GM12878 (cell line): Measurements from ENCODE around the gene ZNF146. TPM values are rescaled to one million over a fixed set of nuclear protein-coding genes. Genes with fewer than 3 reads are reported as not detected.

ENCODE experiments used
- ATAC-seq: fragments of 200-7000 bp; cut with Tn5 transposase; 3 replicates; pipeline ENCODE4 v1.9.1; 2020; ENCODE audit warnings: mild to moderate bottlenecking, moderate library complexity
- BruUV-seq: library from RNA; stranded (reverse); fragments of 400-500 nt; replicated peaks from 2 replicates; lab custom pipeline; 2021; lab: Mats Ljungman, UMichigan
- CTCF ChIA-PET: fragments of 300-600 bp; sonication (Branson Sonifier 250); formaldehyde crosslinking; extraction: SDS; loops from one replicate; lab custom pipeline; 2021; ENCODE audit warnings: inconsistent platforms; lab: Yijun Ruan, JAX
- POLR2A ChIA-PET: fragments of 350-600 bp; formaldehyde crosslinking; extraction: SDS; loops from one replicate; lab custom pipeline; 2021; ENCODE audit warnings: inconsistent platforms; lab: Charles Lee
- RAD21 ChIA-PET: fragments of 300-600 bp; sonication (Branson Sonifier 250); formaldehyde crosslinking; loops from one replicate; lab custom pipeline; 2023; ENCODE audit warnings: antibody characterized with exemption; ENCODE audit not compliant: unreplicated experiment; lab: Charles Lee
- SMC1A ChIA-PET: fragments of 300-600 bp; sonication (Branson Sonifier 250); formaldehyde crosslinking; loops from one replicate; lab custom pipeline; 2023; ENCODE audit not compliant: unreplicated experiment, uncharacterized antibody; lab: Charles Lee
- DNase-seq: peaks from one replicate; pipeline ENCODE4 v3.0.0-alpha.2; 2011; ENCODE audit warnings: low read depth, low spot score
- FAIRE-seq: peaks from 3 replicates; lab custom pipeline; 2011; peaks lifted over from hg19 to GRCh38; lab: Jason Lieb, UNC
- H2AFZ ChIP-seq: 2 replicates; pipeline ENCODE4 v1.6.0; 2011; ENCODE audit warnings: low read depth, low read length, control low read depth; ENCODE audit not compliant: control insufficient read depth
- H3K27ac ChIP-seq: 2 replicates; pipeline ENCODE4 v1.5.1; 2011; ENCODE audit warnings: control low read depth; ENCODE audit not compliant: control insufficient read depth, insufficient read depth
- H3K27me3 ChIP-seq, 2 experiments: replicated peaks in 1 of 2; 2 replicates each; pipeline versions ENCODE4 v1.6.0 to v1.6.1; 2011; ENCODE audit warnings: low read length in 1 of 2; ENCODE audit not compliant: control insufficient read depth in 2 of 2, insufficient read depth in 2 of 2
- H3K36me3 ChIP-seq, 2 experiments: 2 replicates each; pipeline ENCODE4 v1.5.1; 2011; ENCODE audit warnings: low read length in 1 of 2; ENCODE audit not compliant: control insufficient read depth in 2 of 2, insufficient read depth in 2 of 2
- H3K4me1 ChIP-seq: 2 replicates; pipeline ENCODE4 v1.6.1; 2011; ENCODE audit warnings: mild to moderate bottlenecking, low read length, moderate library complexity, mixed read lengths; ENCODE audit not compliant: control insufficient read depth, insufficient read depth
- H3K4me2 ChIP-seq: 2 replicates; pipeline ENCODE4 v1.6.0; 2011; ENCODE audit warnings: control low read depth; ENCODE audit not compliant: control insufficient read depth, insufficient read depth
- H3K4me3 ChIP-seq: fragments of 200-600 bp; sonication (generic); 2 replicates; pipeline ENCODE4 v1.5.1; 2016
- H3K79me2 ChIP-seq: 2 replicates; pipeline ENCODE4 v1.6.0; 2011; ENCODE audit warnings: low read length; ENCODE audit not compliant: control insufficient read depth, insufficient read depth
- H3K9ac ChIP-seq: 2 replicates; pipeline ENCODE4 v1.8.0; 2011; ENCODE audit warnings: low read length, control low read depth, mixed read lengths; ENCODE audit not compliant: control insufficient read depth, insufficient read depth
- H3K9me3 ChIP-seq: replicated peaks from 3 replicates; pipeline ENCODE4 v1.5.1; 2011; ENCODE audit warnings: mild to moderate bottlenecking, low read length; ENCODE audit not compliant: control insufficient read depth, insufficient read depth
- H4K20me1 ChIP-seq: 2 replicates; pipeline ENCODE4 v1.6.0; 2011; ENCODE audit not compliant: control insufficient read depth, insufficient read depth
- BHLHE40 ChIP-seq, 2 experiments: fragments of 450-650 bp in 1 of 2; IDR thresholded peaks; 2 replicates each; pipeline ENCODE4 v1.6.1; 2011 to 2017; ENCODE audit warnings: low read depth in 2 of 2, borderline replicate concordance in 1 of 2, improper control_type of control experiment in 1 of 2, low read length in 1 of 2, mild to moderate bottlenecking in 1 of 2
- BMI1 ChIP-seq: fragments of 450-650 bp; IDR thresholded peaks from 2 replicates; pipeline ENCODE4 v1.6.1; 2016; ENCODE audit warnings: mild to moderate bottlenecking, moderate library complexity, borderline replicate concordance
- ESRRA ChIP-seq: IDR thresholded peaks from 2 replicates; pipeline ENCODE4 v1.6.1; 2012; ENCODE audit warnings: mild to moderate bottlenecking, low read length, improper control_type of control experiment
- EZH2 ChIP-seq: IDR thresholded peaks from 2 replicates; pipeline ENCODE4 v1.6.1; 2012; ENCODE audit warnings: low read depth, mild to moderate bottlenecking, control low read depth, inconsistent platforms, low read length, borderline replicate concordance; ENCODE audit not compliant: control insufficient read depth
- KAT2A ChIP-seq: conservative IDR thresholded peaks from 2 replicates; pipeline ENCODE4 v1.6.1; 2011; ENCODE audit warnings: low read depth, low read length; ENCODE audit not compliant: control insufficient read depth
- KLF5 ChIP-seq: fragments of 450-650 bp; IDR thresholded peaks from 2 replicates; pipeline ENCODE4 v1.6.1; 2014; ENCODE audit warnings: mild to moderate bottlenecking; ENCODE audit not compliant: partially characterized antibody
- MEF2B ChIP-seq: fragments of 450-650 bp; IDR thresholded peaks from 2 replicates; pipeline ENCODE4 v1.6.1; 2018; ENCODE audit warnings: mild to moderate bottlenecking, moderate library complexity; ENCODE audit not compliant: partially characterized antibody, poor library complexity, severe bottlenecking
- MYC ChIP-seq: IDR thresholded peaks from 2 replicates; pipeline ENCODE4 v1.6.1; 2011; ENCODE audit warnings: mild to moderate bottlenecking, low read length, moderate library complexity, inconsistent platforms; ENCODE audit not compliant: insufficient read depth, insufficient replicate concordance, insufficient read length, severe bottlenecking
- NFXL1 ChIP-seq: fragments of 450-650 bp; IDR thresholded peaks from 2 replicates; pipeline ENCODE4 v1.6.1; 2017; ENCODE audit warnings: antibody characterized with exemption, mild to moderate bottlenecking, borderline replicate concordance
- NKRF ChIP-seq: fragments of 450-650 bp; conservative IDR thresholded peaks from 2 replicates; pipeline ENCODE4 v1.6.1; 2017; ENCODE audit warnings: mild to moderate bottlenecking, moderate library complexity
- PAX5 ChIP-seq: IDR thresholded peaks from 2 replicates; pipeline ENCODE4 v1.6.1; 2011; ENCODE audit warnings: low read depth, low read length, borderline replicate concordance
- POLR2AphosphoS5 ChIP-seq: IDR thresholded peaks from 2 replicates; pipeline ENCODE4 v1.6.1; 2011; ENCODE audit warnings: mild to moderate bottlenecking, low read length, inconsistent platforms
- PRDM15 ChIP-seq: fragments of 450-650 bp; formaldehyde crosslinking; IDR thresholded peaks from 2 replicates; pipeline ENCODE4 v1.4.0; 2020; ENCODE audit warnings: mild to moderate bottlenecking, moderate library complexity
- RAD21 ChIP-seq: IDR thresholded peaks from 2 replicates; pipeline ENCODE4 v1.6.1; 2011; ENCODE audit warnings: mild to moderate bottlenecking, low read depth, low read length, moderate library complexity; ENCODE audit not compliant: insufficient read depth
- SREBF1 ChIP-seq: IDR thresholded peaks from 2 replicates; pipeline ENCODE4 v1.6.1; 2012; ENCODE audit warnings: mild to moderate bottlenecking, low read length
- STAT3 ChIP-seq: IDR thresholded peaks from 2 replicates; pipeline ENCODE4 v1.6.1; 2011; ENCODE audit warnings: low read depth, low read length, improper control_type of control experiment
- TCF7 ChIP-seq: IDR thresholded peaks from 2 replicates; pipeline ENCODE4 v1.6.1; 2014; ENCODE audit warnings: antibody characterized with exemption, borderline replicate concordance
- ZNF622 ChIP-seq: fragments of 450-650 bp; IDR thresholded peaks from 2 replicates; pipeline ENCODE4 v1.6.1; 2017; ENCODE audit warnings: mild to moderate bottlenecking, inconsistent platforms
- WGBS: methylation state at CpG from one replicate; pipeline ENCODE4 v1.1.6; 2016; ENCODE audit warnings: low lambda C conversion rate; ENCODE audit not compliant: insufficient replicate concordance, insufficient coverage; ENCODE audit errors: missing lambda C conversion rate; 5-methylcytosine and 5-hydroxymethylcytosine counted together
- in situ Hi-C: fragments of 300-500 bp; cut with MboI; formaldehyde crosslinking; loops from 9 replicates; pipeline ENCODE4 v1.14.3; 2018; ENCODE audit warnings: mixed read lengths
- intact Hi-C: fragments of 100-400 bp; cut with micrococcal nuclease; formaldehyde crosslinking; loops from one replicate; pipeline ENCODE4 v1.14.2; 2022; ENCODE audit not compliant: unreplicated experiment
- polyA plus RNA-seq, 11 experiments: library from polyadenylated mRNA; depleted of rRNA in 4 of 11; unstranded in 6 of 11; stranded (reverse) in 5 of 11; fragments of >200 nt; fragmentation: Nextera tagmentation in 4 of 11; fragmentation: Illumina TruSeq in 1 of 11; extraction: Ambion mirVana in 4 of 11; extraction: Trizol in 1 of 11; gene quantifications; 1 replicate in 1 of 11; 2 replicates in 10 of 11; pipeline versions ENCODE4 v1.2.1 to v1.2.3, GENCODE V29; 2011 to 2016; ENCODE audit warnings: inconsistent platforms in 2 of 11, missing spikeins in 2 of 11, low read depth in 1 of 11
- total RNA-seq, 4 experiments: library from RNA; depleted of rRNA in 3 of 4; stranded (reverse); fragments of >200 nt in 3 of 4; fragmentation: Illumina TruSeq in 1 of 4; extraction: Trizol in 1 of 4; gene quantifications; 2 replicates each; pipeline versions ENCODE4 v1.2.1 to v1.2.3, GENCODE V29; 2013 to 2021

The ZNF146 gene
- total and polyA plus RNA-seq, 10 of the 15 experiments (the other 5 are each of a cell fraction or from before 2014, with no cell fraction given) = 20.0 to 115 (median 71.2) TPM

- Histone ChIP-seq H3K4me3 (no peak overlapping the region), H3K4me2 (no peak overlapping the region), H3K27me3 (no peaks in the 10 kb centered on the region), H4K20me1 (no peaks in the 10 kb centered on the region), H3K27ac (no peak overlapping the region), H3K79me2 (no peaks in the 10 kb centered on the region), H3K9ac (no peak overlapping the region), H3K36me3 (no peaks in the 10 kb centered on the region), H2AFZ (no peak overlapping the region), H3K4me1 (no peaks in the 10 kb centered on the region), H3K9me3 (no peaks in the 10 kb centered on the region; the same call in 2 of the 3 replicates)
- WGBS = 74% methylated on average over 35 of the region's 36 CpGs
- in situ Hi-C loops (no loop called here), intact Hi-C loops (no loop called here)
- no peak for ATAC-seq
- no peak for DNase-seq
- BruUV-seq = no TSS peak
- TF ChIP-seq MEF2B (no peak), TCF7 (no peak), ZNF622 (no peak), NFXL1 (no peak), SREBF1 (no peak), POLR2AphosphoS5 (no peak), ESRRA (no peak), NKRF (no peak), MYC (no peak), EZH2 (no peak), BHLHE40 (IDR thresholded peaks at IDR 0.05; ENCODE audit: borderline replicate concordance in 1 of 2, low read depth in 2 of 2, low read length in 1 of 2) (no peak), KLF5 (no peak), PAX5 (no peak), RAD21 (no peak), STAT3 (no peak), BMI1 (no peak), KAT2A (no peak), PRDM15 (CRISPR knock-in tag) (no peak)
- SMC1A ChIA-PET = no interaction called here
- RAD21 ChIA-PET = no interaction called here
- FAIRE-seq = no peak
- POLR2A ChIA-PET = no interaction called here
- CTCF ChIA-PET = no interaction called here
These were observed 52.3 kb downstream of the ZNF146 start for GRCh38 chr19:36267061-36267845.
